HG03565 (cell line): ENCODE results near the gene TMEM176A.

Experiments
- ATAC-seq: cut with Tn5 transposase; IDR thresholded peaks from one replicate; pipeline ENCODE4 v1.9.1; 2021; ENCODE audit warnings: mild to moderate bottlenecking, moderate library complexity; ENCODE audit not compliant: unreplicated experiment

TMEM176A gene

DNA sequence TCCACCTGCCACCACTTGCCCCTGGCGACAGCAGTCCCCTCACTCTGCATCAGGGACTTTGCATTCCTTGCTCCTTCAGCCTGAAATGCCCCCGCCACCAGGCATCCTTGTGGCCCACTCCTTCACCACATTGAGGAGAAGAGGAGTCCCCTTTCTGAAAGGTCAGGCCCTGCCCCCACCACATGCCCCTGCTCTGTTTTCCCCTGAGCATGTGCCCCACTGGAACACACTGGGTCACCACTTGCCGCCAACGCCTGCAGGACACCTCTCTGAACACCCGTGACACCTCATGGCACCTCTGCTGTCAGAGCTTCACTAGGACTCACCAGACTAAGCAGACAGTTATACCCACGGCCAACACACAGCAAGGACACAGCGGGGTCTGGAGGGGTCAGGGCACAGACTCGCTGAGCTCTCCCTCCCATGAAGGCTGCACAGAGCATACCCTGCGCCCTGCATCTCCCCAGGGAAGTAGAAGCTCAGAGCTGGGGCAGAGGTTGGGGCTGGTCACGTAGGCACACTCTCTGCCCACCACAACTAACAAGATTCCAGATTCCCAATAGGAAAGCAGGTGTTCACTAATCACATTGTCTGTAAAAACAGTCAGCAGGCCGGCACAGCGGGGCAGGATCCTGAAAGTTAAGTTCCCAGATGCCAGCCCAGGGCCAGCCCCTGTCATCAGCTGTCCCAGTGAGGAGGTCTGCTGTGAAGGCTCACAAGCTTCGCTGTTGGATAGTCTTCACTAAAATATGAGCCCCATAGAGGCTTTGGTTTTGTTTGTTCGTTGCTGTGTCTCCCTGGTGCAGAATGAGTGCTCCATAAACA is 45.9 kb downstream of the TMEM176A start:
- ATAC-seq: no peak

DNA sequence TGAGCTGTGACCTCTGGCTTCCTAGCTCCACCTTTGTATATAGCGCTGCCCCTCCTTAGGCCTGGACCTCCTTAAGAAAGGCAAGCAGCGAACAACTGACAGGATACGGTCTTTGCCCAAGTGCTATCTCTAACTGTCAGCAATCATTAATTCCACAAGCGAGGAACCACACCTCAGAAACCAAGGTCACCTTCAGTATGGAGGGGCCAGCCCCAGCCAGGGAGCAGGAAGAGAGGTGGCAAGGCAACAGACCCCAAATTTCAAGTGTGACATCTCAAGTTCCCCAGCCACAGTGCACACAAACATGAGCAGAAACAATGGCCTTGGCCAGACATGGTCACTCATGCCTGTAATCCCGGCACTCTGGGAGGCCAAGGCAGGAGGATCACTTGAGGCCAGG is 47.0 kb downstream of the TMEM176A start:
- no peak for ATAC-seq

DNA sequence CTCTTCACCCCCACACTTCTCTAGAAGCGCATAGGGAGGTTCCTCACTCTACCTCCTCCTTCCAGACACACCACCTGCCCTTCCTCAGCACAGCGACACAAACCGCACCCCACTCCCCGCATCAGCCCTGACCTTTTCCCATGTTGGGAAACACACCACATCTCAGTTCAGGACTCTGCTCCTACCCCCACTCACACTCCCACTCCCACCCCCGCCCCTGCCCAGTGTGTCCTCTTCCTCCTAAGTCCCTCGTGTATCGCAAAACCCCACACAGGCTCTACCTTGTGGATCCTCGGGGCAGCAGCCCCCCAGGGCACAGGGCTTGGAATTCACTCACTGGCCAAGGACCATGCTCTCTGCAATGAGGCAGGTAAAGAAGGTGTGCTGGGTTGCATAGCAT is 47.5 kb downstream of the TMEM176A start:
- ATAC-seq: no peak

DNA sequence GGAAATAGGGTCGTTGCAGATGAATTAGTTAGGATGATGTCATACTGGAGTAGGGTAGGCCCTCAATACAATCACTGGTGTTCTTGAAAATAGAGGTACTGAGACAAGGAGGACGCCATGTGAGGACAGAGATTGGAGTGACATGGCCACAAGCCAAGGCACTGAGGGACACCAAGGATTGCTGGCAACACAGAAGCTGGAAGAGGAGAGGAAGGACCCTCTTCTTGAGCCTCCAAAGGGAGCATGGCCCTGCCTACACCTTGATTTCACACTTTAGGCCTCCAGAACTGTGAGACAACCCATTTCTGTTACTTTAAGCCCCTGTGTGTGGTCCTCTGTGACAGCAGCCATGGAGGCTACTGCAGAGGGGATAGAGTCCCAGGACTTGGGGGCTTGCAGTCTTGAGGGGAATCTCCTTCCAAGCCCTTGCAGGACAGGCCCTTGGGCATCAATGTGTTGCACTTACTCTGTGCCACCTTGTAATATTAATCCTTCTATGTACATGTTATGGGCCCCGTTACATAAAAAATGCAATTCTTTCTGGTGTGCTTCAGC is 48.1 kb downstream of the TMEM176A start:
- no peak for ATAC-seq

DNA sequence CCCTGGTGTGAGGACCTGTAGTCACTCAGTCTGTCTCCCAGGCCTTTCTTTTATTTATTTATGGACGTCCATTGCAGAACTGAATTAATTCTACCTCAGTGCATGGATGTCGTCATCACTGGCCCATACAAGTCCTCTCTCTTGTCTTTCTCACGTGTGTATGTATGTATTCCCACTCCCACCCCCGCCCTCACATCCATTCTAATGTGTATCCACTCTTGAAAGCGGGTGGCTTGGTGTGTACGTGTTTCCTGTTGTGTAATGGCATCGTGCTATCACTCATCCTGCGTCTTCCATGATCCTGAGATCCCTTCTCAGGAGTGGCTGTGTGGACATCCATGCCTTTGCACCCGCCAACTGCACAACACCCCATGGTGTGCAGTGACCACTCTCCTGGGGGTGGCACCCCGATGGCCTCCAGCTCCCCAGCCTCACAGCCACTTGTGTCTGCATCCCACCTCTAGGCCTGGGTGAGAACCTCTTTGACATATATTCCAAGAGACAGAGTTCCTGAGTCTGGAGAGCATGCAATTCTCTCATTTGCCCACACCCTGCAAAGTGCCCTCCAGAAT is 48.7 kb downstream of the TMEM176A start:
- ATAC-seq: no peak

DNA sequence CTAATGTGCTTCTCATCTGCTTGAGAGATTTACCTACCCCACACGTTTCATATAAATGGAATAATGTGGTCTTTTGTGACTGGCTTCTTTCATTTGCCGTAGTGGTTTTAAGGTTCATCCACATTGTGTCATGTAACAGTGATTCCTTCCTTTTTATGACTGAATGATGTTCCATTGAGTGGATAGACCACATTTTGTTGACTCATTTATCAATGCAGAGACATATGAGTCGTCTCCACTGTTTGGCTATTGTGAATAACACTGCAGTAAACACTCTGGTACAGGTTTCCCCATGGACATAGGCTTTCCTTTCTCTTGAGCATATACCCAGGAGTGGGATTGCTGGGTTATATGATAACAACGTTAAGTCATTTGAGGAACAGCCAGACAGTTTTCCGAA is 49.7 kb downstream of the TMEM176A start:
- no peak for ATAC-seq

DNA sequence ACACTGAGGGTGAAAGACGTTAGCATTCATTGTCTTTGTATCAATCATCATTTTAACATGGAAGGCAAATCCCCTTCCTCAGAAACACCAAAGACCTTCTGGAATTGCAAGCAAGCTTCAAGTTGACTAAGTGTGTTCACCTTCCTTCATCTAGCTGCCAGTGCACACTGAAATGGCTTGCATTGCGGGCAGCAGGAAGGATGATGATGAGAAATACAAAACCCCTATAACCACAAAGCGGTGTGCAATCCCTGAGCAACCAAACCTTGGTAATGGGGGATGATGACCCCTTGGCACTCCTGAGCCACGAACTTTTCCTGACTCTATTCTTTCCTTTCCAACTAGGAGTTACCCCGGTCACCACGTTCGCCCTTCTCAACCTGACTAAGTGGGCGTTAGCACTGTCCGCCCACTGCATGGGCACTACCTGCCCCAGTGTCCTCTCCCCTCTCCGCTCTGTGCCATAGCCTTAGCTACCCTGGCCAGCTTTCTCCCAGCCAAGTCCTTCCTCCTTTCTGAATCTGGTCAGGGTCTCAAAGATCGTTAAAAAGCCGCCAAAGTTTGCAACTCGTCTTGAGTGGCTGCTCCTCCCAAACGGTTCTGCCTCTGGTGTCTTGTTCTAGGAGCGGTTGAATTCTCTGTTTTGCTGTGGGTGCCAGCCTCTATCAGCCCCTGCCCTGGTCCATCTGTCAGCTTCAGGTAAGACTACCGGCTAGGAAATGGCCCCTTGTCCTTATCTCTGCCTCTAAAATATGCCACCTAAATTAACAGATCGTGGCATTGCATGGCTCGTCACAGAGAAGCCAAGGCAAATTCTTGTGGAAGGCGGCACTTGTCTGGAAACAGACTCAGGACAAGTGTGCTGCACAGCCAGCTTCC is 51.2 kb downstream of the TMEM176A start:
- no peak for ATAC-seq

DNA sequence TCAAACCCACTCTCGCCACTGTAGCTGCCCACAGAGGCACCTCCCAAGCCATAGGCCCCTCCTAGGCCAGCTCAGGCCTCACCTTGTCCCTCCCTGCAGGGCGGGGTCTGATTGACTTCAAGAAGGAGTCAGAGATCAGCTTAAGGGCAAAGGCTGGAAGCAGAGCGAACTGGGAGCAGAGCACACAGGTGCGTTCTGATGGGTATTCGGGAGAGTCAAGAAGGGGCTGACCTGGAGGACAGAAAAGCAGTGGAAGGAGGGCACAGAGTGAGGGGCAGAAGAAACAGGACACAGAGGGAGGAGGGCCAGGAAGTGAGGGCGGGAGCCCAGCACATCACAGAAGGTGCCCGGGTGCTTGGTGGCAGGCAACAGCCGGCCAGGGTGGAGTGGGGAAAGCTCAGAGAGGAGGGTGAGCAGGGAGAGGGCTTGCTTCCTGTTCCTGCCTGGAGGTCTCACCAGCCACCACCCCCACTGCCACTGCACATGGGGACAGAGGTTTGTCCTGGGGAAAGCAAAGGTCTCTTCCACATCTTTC is 51.9 kb downstream of the TMEM176A start, which contains the start of gene AOC1:
TSS of gene AOC1 (plus strand) at position 147 of the 535 bp plus-strand sequence. CDS start 3,954 bp downstream, outside the sequence.
- no peak for ATAC-seq

DNA sequence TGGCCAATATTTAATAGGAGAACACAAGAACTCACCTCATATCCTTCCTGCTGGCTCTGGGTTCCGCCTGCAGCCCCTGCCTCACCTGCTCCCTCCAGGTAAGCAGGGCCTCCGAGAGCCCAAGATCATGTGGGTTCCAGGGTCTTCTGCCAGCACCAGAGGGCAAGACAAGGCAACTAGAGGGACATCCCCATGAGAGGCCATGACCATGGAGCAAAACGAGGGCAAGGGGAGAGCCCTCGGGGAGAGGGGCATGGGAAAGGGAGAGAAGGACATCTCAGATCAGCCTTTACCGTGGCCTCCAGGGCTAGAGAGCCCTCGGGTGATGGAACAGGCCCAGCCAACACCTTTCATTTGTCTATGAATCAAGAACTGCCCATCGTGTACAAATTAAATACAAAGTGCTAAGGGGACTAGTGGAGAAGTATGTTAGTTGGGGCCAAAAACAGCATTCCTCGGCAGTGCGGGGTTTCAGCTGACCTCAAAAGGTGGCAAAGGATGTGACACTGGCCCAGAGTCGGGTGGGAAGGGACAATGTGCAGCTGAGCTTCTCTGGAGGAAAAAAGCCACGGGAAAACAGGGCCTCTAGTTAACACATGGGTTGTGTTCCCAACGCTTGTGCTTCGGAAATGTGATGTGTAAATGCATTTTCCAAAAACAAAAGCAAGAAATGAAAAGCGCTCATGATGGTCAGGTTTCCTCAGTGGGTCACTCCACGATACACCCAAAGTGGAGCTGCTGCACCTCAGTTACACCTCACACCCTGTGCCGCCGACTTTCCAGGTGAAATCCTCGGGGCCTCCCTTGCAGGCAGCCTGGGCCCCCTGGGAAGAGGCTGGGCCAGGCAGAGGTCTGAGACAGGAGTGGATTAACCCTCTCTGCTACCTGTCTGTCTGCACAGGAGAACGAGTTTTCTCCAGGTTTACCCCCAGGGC is 53.8 kb downstream of the TMEM176A start:
- no peak for ATAC-seq
